Measurements from ENCODE around the gene LIG1.

Gene LIG1

DNA sequence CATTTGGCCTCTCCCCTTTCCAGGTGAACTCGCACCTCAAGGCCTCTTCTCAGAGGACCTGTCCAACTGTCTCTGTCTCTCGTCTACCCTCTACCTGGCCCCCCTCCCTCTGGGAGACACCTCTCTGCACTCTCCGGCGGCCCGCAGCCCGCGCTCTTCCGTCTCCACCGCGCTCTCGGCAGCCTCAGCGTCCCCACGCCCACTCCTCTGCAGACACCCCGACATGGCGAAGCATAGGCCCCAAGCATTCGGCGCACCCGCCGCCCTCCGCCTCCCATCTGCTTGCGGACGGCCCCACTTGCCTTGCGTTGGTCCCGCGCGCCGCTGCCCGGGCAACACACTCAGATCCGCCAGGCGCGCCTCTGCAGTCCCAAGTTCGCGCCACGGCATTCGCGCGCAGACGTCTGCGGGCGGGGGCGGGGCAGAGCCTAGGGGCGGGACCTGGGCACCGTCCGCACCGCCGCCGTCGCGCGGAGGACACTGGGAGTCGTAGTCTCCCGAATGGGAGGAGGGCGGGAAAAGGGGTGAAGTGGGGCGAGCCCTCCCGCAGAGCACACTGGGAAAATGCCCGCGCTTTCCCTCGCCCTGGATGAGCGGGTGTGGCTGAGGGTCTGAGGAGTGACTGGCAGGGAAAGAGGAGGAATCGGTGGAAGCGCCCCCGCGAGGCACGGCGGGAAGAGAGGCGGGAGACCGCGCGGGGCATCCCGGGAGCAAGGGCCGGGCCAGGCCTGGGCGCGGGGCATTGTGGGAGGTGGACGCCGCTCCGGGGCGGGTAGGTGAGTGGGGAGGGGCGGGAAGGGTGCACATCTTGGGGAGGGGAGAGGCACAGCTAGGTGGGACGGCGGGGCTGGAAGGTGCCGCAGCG is at the start of gene LIG1, which contains the start of gene ZSWIM9:
Gene LIG1 (minus strand): TSS at position 406 of the 865 bp plus-strand sequence. CDS start 4,778 bp downstream, outside the sequence.
Gene ZSWIM9 (plus strand): TSS at position 742 of the 865 bp plus-strand sequence. CDS start 1,123 bp downstream, outside the sequence.
- peak; percentile 88 to 90 for DNase-seq

DNA sequence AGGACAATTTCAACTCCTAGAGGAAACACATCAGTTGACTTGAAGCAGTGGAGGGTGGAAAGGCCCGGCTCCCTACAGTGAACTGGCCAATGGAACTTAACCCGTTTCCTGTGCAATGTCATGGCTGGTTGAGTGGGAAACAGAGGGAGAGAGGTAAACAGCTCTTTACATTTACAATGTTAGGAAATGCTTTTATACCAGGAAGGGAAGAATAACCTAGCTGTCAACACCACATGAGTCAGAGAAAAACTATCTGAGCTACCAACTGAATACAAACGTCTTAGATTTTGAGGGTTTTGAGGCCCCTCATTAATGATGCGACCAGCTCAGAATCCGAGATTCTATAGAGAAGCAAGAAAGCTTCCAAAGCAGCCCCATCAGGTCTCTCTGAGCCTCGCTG is 48.9 kb upstream of the LIG1 start:
- DNase-seq = no peak

DNA sequence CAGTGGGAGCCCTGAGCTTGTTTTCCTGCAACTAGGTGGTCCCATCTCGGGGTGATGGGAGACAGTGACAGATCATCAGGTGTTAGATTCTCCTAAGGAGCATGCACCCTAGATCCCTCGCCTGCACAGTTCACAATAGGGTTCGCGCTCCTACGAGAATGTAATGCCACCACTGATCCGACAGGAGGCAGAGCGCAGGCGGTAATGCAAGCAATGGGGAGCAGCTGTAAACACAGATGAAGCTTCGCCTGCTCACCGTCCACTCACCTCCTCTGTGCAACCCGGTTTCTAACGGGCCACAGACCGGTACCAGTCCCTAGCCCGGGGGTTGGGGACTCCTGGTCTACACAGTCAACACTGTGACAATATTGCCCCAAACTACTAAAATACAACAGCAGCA is 46.8 kb upstream of the LIG1 start:
- no peak for DNase-seq

DNA sequence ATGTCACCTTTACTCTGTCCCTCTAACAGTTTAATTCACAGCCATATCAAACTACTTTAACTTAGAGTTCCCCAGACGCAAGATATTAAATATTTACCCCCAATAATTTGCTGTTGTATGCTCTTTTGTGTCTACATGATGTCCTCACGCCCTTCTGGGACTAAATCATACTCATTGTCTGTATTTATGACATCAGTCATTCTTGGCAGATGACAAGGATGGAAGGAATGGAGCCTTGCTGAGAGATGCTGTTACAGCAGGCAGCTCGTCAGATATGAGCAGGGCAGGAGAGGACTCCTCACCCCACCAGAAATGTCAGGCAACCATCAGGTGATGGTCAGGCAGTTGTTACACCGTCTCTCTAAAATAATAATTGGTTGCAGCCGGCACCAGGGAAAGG is 43.8 kb upstream of the LIG1 start:
- DNase-seq = no peak

DNA sequence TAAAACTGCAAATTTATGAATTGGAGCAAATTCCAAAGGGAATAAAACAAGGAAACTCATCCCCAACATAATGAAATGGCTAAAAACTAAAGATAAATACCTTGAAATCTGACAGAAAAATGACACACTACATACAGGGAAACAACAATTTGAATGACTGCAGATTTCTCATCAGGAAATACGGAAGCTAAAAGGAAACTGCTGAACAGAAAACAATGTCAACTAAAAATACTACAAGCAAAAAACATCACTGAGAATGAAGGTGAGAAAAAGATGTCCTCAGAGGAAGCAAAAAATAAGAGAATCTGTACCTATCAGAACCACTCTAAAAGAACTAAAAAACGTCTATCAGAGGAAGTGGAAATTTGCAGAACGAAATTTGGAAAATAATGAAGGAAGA is 39.9 kb upstream of the LIG1 start:
- no peak for DNase-seq

DNA sequence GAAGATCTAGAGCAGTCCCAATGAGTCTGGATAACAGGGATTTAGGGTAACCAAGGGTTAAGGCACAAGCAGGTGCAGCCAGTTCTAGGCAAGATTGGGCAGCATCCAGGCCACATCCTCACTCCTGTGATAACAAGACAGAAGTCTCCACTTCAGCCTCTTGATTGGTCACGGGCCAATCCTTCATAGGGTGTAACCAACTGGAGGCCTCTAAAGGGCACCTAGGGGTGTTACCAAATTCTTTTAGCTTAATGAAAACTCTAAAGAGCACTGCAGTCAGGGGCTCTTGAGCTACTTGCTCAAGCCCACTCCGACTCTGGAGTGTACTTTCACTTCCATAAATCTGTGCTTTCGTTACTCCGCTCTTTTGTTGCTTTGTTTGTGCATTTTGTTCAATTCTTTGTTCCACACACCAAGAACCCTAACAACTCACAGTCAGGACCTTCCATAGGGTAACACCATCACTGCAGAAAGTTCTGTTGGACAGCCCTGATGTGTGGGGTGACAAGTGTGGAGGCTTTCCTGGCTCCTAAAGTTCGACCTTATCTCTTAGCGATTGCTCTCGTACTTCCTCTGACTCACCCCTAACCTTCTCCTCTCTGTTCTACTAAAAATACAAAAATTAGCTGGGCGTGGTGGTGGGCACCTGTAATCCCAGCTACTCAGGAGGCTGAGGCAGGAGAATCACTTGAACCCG is 36.4 kb upstream of the LIG1 start:
- DNase-seq = no peak

DNA sequence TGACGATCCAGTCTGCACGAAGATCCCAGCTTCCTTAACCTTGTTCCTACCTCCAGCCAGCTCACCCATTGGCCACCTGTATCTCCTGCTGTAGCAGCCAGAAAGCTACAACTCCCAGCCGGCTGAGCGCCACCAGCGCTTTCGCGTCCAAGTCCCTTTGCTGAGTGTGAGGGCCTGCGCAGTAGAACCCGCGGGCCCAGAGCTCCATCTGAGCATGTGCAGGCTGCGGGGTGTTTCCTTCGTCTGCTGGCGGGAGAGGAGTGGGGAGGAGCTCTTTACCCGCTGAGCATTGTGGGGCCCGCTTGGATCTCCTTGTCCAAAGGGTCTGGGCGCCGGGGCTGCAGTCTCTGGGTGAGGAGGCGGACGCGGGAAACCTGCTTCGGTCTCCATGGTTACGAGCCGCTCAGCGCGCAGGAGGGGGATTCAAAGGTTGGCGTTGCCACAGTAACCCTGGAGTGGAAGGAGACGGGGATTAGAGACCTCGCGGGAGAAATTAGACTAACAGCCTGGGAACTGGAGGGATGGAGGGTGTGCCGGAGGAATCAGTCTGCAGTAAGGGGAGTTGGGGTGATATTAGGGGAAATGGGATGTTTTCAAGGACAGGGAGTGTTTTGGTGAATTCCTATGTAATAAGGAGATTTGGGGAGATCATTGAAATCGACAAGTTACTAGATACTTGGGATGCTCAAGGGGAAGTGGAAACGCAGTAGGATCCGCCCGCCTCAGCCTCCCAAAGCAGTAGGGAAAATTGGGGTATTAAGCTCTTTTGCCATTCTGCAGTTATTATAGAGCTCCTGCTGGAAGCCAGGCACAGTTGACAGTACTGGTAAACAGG is 33.9 kb upstream of the LIG1 start:
- DNase-seq = peak; percentile 86 to 89

DNA sequence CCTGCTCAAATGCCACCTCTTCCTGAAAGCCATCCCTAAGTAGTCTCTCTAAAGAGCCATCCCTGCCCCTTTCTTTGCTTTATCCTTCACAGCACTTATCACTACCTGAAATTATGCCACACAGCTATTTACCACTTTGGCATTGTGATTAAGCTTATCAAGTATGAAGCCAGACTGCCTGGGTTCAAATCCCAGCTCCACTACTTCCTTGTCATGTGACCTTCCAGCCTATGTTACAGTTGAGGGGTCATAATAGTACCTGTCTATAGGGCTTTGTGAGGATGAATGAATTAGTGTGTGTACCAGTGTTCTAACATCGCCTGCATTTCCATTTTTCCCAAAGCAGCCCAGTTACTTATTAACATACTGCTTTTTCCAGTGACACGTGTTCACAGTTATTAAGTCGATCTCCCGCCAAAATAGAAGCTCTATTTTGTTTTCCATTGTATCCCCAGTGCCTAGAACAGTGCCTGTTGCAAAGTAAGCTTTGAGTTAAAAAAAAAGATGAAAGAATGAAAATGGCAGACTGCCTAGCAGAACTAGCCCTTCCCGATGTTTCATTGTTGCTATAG is 33.2 kb upstream of the LIG1 start:
- DNase-seq = no peak

DNA sequence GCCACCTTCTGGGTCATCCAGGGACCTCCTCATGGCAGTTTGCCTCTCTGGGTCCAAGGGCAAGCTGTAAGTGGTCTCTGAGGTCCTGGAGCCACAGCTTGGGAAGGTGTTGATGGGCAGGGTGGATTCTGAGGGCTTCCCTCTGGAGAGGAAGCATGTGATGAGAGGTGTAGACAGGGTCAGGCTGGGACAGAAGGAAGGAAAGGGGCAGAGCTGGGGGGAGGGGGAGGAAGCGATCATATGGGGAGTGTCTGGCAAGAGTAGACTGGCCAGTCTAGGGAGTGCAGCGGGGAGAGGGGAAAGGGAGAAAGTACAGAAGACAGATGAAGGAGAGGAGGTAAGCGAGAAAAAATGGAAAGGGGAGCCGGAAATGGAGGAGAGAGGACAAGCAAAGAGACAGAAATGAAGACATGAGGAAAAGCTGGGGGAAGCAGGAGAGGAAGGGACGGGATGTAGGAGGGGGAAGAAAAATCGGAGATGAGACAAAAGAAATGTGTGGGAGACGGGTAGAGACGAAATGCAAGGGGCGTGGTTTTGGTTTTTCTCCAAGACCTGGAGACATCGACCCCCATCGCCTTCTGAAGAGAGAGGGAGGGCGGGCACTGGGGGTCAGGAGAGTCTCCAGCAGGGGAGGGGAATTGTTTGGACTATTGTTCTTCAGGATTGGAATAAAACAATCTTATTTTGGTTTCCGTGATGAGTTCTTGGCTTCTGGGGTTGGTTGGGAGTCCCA is 27.0 kb upstream of the LIG1 start:
- no peak for DNase-seq

DNA sequence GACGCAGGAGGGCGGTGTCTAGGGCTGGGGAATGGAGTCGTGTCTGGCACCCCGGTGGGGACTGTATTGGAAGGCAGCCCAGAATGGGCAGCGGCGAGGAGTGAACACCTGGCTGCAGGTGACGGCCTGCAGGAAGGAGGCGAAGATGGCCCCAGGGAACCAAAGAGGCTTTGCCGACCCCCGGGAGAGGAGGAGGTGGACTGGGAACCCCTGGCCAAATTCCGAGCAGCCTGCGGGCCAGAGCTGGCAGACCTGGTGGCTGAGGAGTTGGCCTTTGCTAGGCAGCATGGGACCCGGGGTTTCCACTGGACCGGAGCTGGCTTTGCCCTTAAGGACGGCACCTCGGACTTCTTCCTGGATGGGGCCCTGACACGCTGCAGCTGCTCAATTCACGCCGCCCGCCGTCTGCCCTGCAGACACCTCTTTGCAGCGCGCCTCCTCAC is 26.2 kb upstream of the LIG1 start:
- DNase-seq = no peak

DNA sequence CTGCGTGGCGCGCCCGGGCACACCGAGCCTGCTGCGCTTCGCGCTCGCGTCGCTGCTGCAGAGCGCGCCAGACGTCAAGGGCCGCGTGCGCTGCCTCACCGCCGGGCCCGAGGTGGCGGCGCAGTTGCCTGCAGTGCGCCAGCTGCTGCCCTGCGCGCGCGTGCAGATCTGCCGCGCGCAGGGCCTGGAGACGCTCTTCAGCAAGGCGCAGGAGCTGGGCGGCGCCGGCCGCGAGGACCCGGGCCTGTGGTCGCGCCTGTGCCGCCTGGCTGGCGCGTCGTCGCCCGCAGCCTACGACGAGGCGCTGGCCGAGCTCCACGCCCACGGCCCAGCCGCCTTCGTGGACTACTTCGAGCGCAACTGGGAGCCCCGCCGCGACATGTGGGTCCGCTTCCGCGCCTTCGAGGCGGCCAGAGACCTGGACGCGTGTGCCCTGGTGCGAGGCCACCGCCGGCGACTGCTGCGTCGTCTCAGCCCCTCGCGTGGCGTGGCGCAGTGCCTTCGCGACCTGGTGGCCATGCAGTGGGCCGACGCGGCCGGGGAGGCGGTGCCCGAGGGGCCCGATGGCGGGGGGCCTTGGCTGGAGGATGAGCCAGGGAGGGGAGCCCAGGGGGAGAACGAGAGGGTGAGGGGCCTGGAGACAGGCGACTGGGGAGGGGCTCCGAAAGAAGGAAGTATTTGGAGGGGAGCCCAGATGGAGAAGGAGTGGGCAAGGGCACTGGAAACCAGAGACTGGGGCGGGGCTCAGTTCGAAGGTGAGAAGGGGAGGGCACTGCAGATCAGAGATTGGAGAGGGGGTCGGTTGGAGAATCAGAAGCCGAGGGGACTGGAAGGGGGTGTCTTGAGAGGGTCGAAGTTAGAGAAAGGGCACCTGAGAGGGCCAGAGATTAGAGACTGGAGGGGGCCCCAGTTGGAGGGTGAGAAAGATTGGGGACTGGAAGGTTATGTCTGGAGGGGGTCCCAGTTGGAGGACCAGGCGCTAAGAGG is 25.0 kb upstream of the LIG1 start:
- DNase-seq = no peak

DNA sequence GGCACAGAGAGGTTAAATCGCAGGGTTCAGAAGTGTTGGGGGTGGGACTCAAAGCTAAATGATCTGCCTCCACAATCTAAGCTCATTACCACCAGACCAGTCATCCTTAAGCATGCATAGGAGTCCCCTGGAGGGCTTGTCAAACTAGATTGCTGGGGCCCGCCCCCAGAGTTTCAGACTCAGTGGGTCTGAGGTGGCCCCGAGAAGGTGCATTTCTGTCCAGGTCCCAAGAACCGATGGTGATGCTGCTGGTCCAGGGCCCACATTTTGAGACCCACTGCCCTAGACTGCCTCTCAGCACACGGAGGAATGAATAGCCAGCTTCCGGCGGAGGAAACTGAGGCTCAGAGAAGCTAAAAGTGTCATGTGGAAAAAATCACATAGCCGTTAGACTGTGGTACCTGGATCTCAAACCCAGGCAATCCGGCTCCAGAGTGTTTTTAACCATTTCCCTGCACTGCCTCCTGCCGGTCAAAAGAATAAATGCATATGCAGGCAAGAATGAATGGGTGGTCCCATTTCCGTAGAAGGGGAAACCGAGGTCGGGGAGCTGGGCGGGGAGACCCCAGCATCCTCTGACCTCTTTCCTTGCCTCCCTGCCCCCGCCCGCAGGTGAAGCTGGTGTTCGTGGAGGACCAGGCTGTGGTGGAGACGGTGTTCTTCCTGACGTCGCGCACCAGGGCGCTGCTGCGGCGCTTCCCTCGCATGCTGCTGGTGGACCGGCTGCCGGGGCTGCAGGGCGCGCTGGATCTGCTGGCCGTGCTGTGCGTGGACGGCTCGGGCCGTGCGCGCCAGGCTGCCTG is 24.1 kb upstream of the LIG1 start:
- DNase-seq = no peak

DNA sequence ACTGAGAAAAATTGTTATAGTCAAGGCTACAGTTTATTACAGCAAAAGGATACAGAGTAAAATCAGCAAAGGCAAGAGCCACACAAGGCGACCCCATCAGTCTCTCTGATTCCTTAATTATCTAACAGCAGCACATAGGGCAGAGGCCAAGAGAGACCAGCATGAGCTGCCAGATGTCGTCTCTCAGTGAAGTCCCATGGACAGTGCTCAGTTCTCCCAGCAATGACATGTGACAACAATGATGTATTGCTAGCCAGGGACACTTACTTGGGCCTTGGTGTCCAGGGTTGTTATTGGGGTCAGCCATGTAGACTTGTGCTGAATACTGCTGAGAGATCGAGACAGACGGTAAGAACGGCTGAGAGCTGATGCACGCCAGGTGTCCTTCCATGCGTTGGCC is 22.6 kb upstream of the LIG1 start:
- no peak for DNase-seq

DNA sequence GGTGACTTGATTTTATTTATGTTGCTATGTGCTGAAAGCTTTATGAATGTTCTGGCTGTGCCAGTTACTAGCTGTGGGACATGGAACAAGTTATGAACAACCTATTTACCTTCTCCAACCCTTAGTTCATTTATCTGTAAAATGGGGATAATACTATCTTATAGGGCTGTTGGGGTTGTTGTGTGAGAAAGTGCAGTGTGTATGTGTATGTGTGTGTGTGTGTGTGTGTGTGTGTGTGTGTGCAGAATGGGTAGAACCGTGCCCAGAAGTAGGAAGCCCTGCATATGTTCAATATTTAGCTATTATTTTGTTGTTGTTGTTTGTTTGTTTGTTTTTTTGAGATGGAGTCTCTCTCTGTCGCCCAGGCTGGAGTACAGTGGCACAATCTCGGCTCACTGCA is 20.7 kb upstream of the LIG1 start:
- no peak for DNase-seq

DNA sequence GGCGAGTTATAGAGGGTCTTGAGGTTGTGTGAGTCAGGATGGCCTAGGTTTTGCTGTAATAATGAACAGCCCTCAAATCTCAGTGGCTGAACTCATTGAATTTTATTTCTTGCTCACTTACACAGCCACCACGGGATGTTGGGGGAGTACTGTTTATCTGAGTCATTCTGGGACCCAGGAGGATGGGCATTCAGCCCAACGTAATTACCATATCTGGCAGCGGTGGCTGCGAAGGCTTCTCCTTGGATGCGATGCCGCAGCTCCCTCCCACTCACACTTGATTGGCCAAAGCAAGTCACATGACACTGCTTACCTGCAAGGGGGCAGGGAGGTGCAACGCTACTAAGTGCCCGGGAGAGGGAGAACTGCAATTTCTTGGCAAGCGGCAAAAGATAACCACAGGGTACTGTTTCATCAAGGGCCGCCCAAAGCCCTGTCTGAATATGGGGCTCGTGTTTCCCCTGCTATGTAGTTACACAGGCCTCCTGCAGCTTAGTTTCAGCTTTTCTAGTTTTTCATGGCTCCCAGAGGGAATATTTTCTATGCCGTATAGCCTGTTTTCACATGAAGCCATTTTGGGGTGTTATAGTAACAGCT is 20.2 kb upstream of the LIG1 start:
- peak; percentile 14 to 54 for DNase-seq

DNA sequence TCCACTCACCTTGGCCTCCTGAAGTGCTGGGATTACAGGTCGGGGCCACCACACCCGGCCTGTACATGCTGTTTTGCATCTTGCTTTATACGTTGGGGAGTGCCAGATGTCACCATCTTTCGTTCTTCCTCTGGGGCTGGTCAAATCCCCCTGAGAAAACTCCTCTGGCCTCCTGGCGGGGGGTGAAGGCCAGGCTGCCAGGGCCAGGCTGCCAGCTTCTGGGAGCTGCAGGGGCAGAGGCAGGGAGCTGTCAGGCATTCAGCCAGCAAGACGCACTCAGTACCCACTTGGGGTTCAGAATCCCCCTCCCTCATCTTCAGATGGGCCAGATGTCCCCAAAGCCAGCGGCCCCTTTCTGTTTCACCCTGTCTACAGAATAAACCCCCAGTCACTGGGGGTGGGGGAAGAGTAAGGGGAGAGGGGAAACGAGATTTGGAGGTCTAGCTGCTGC is 16.4 kb upstream of the LIG1 start:
- DNase-seq = no peak

DNA sequence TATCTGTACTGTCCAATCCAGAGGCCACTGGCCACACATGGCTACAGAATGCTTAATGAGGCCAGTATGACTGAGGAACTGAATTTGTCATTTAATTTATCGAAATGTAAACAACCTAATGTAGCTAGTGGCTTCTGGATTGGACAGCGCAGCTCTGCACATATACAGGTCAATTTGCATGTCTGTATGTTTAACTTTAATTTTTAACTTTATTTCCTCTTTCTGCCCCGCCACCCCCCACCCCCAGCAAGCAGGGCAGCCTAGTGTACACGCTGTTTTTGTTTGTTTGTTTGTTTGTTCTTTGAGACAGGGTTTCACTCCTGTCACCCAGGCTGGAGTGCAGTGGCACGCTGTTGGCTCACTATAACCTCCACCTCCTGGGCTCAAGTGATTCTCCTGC is 15.9 kb upstream of the LIG1 start:
- no peak for DNase-seq

DNA sequence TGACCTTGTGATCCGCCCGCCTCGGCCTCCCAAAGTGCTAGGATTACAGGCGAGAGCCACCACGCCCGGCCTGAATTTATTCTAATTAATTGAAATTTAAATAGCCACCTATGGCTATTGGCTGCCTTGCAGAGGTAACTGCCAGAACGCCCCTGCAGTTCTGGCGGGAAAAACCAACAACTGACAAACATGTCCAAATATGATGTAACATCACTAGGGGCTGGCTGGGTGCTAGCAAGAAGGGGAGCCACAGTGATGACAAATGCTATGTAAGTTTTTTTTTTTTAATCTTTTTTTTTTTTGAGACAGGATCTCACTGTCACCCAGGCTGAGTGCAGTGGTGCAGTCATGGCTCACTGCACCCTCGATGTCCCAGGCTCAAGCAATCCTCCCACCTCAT is 13.2 kb upstream of the LIG1 start:
- no peak for DNase-seq

DNA sequence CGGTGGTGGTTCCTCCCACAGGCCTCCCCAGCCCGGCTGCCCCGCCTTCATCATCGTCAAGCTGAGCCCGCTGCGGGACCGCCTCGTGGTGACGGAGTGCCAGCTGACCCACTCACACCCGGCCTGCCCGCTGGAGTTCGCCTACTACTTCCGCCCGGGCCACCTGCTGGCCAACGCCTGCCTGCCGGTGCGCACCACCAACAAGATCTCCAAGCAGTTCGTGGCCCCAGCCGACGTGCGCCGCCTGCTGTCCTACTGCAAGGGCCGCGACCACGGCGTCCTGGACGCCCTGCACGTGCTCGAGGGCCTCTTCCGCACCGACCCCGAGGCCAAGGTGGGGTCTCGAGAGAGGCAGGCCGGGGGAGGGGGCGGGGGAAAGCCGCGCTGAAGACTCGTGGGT is 12.3 kb upstream of the LIG1 start:
- no peak for DNase-seq

Data from stimulated activated CD4-positive, alpha-beta T cell treated with anti-CD3 and anti-CD28 coated beads, Interleukin-4, amount 100 ng/mL, for 4 hours (primary cell).